ENCODE data around the gene CALM1.

The CALM1 gene

DNA sequence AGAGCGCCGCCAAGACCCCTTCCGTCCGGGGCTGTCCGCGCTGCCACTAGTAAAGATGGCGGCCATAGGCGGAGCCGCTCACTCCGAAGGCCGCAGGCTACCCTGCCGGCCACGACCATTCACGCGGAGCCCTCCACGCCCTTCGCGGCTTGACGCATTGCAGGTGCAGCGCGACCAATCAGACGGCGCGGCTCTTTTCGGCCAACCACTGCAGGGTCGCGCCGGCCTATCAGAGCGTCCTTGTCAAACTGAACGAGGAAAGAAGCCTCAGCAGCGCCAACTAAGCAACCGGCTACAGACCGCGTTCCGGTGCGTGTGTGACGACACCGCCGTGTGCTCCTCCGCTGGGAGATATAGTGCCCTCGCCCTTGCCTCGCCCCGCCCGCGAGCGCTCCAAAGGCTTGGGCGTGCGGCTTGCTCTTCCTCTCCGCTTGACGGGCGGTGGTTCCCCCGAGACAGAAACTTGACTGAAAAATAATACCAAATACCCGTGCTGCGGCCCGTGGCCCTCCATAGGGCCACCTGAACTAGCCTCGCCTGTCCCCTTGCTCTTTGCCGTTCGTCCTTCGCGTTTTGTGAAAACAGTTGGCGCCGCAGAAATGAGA lies 13.6 kb upstream of the CALM1 start:
- no peak for TF ChIP-seq EZH2phosphoT487 (IDR thresholded peaks at IDR 0.05; ENCODE audit: borderline replicate concordance)
- TF ChIP-seq, protein P1, sequence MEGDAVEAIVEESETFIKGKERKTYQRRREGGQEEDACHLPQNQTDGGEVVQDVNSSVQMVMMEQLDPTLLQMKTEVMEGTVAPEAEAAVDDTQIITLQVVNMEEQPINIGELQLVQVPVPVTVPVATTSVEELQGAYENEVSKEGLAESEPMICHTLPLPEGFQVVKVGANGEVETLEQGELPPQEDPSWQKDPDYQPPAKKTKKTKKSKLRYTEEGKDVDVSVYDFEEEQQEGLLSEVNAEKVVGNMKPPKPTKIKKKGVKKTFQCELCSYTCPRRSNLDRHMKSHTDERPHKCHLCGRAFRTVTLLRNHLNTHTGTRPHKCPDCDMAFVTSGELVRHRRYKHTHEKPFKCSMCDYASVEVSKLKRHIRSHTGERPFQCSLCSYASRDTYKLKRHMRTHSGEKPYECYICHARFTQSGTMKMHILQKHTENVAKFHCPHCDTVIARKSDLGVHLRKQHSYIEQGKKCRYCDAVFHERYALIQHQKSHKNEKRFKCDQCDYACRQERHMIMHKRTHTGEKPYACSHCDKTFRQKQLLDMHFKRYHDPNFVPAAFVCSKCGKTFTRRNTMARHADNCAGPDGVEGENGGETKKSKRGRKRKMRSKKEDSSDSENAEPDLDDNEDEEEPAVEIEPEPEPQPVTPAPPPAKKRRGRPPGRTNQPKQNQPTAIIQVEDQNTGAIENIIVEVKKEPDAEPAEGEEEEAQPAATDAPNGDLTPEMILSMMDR (conservative IDR thresholded peaks at IDR 0.05; ENCODE audit: low read length): no peak
- no peaks in the 10 kb centered on the region for H3K36me3 ChIP-seq (ENCODE audit: insufficient read depth, low read length)
- peaks cover 22% of the 10 kb centered on the region for H3K4me1 ChIP-seq (ENCODE audit: insufficient read depth, low read length, poor library complexity, severe bottlenecking)
- H2AFZ ChIP-seq (ENCODE audit: low read length): peak overlapping the region; percentile 95
- H3F3A ChIP-seq (ENCODE audit: low read depth): no peaks in the 10 kb centered on the region
- H3K27me3 ChIP-seq (ENCODE audit: insufficient read depth, low read length, poor library complexity, severe bottlenecking): no peaks in the 10 kb centered on the region
- H3K79me2 ChIP-seq (ENCODE audit: insufficient read depth, low read length): peaks cover 7% of the 10 kb centered on the region; the same call in 1 of the 2 replicates
- peak overlapping the region; percentile 83 for H3K4me3 ChIP-seq (ENCODE audit: low read length, poor library complexity, severe bottlenecking)
- no peaks in the 10 kb centered on the region for H3K9me2 ChIP-seq (replicated peaks; ENCODE audit: low read depth, low read length)
- H3K9me3 ChIP-seq (ENCODE audit: insufficient read depth, low read depth, low read length): no peaks in the 10 kb centered on the region
- peak overlapping the region; percentile 78 for H3K4me2 ChIP-seq (ENCODE audit: low read depth, low read length, poor library complexity, severe bottlenecking)
- H4K20me1 ChIP-seq (ENCODE audit: insufficient read depth, low read length, poor library complexity, severe bottlenecking): no peaks in the 10 kb centered on the region
- H3K9ac ChIP-seq (ENCODE audit: low read depth, low read length, poor library complexity, severe bottlenecking): peak overlapping the region; percentile 93

DNA sequence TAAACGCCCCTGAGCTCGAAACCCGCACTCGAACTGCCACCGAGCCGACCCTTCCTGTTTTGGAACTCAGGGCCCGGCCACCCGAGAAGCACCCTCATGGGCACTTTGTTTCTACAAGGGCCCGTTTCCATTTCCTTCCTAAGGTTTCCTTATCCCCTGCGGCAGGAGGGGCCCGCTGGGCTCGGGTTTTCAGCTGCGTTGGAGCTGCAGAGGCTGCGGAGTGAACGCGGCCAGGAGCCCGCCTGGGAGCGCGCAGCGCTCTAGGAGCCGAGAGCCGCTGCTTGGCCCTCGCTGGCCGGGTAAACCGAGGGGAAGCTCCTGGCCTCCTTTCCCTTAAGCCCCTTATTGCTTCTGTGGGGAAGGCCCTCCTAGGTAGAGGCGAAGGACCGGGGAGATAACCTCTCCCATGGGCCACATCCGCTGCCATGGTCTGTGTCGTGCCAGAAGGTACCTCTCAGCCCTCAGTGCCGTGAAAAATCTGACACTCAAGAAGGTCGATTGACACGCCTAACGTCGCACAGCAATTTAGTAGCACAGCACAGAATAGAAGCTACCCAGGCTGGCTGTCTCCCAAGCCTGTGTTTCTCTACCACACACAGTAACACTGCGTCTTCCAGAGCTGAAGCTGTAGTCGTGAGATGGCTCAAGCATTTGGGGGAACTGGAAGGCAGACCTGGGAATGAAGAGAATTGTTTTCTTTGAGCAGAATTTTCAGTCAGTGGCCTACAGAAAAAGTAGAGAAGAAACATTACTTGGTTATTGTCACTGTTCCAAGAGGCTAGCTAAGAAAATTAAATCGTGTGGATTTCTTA lies 12.9 kb upstream of the CALM1 start:
- H2AFZ ChIP-seq (ENCODE audit: low read length): peak overlapping the region; percentile 91
- no peaks in the 10 kb centered on the region for H3K27me3 ChIP-seq (ENCODE audit: insufficient read depth, low read length, poor library complexity, severe bottlenecking)
- H3K9ac ChIP-seq (ENCODE audit: low read depth, low read length, poor library complexity, severe bottlenecking): peak overlapping the region; percentile 93
- H4K20me1 ChIP-seq (ENCODE audit: insufficient read depth, low read length, poor library complexity, severe bottlenecking): no peaks in the 10 kb centered on the region
- no peaks in the 10 kb centered on the region for H3K9me2 ChIP-seq (replicated peaks; ENCODE audit: low read depth, low read length)
- no peaks in the 10 kb centered on the region for H3F3A ChIP-seq (ENCODE audit: low read depth)
- no peaks in the 10 kb centered on the region for H3K36me3 ChIP-seq (ENCODE audit: insufficient read depth, low read length)
- H3K9me3 ChIP-seq (ENCODE audit: insufficient read depth, low read depth, low read length): no peaks in the 10 kb centered on the region
- H3K4me3 ChIP-seq (ENCODE audit: low read length, poor library complexity, severe bottlenecking): peak overlapping the region; percentile 81
- no peak for TF ChIP-seq EZH2phosphoT487 (IDR thresholded peaks at IDR 0.05; ENCODE audit: borderline replicate concordance)
- TF ChIP-seq, protein P1 (conservative IDR thresholded peaks at IDR 0.05; ENCODE audit: low read length): no peak
- H3K79me2 ChIP-seq (ENCODE audit: insufficient read depth, low read length): peaks cover 7% of the 10 kb centered on the region; the same call in 1 of the 2 replicates
- peak overlapping the region; percentile 78 for H3K4me2 ChIP-seq (ENCODE audit: low read depth, low read length, poor library complexity, severe bottlenecking)
- peaks cover 22% of the 10 kb centered on the region for H3K4me1 ChIP-seq (ENCODE audit: insufficient read depth, low read length, poor library complexity, severe bottlenecking)

DNA sequence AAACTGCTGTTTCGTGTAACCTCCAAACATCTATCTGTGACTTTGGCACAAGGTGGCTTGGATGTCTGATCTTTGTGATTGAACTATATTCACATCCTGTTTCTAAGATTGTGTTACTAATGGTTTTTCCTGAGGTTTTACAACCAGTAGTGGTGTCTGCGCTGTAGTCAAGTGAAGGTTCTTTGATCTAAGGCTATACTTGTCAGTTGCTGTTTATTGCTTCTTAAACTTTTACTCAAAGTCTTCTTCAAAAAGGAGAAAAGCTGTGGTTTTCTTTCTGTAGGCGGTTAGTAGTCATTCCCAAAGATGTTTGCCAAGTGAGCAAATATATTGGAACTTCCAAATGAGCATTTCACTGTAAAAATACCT lies 12.3 kb upstream of the CALM1 start:
- peak overlapping the region; percentile 91; the same call in 1 of the 2 replicates for H2AFZ ChIP-seq (ENCODE audit: low read length)
- peaks cover 22% of the 10 kb centered on the region for H3K4me1 ChIP-seq (ENCODE audit: insufficient read depth, low read length, poor library complexity, severe bottlenecking)
- no peaks in the 10 kb centered on the region for H3K9me3 ChIP-seq (ENCODE audit: insufficient read depth, low read depth, low read length)
- H3K36me3 ChIP-seq (ENCODE audit: insufficient read depth, low read length): no peaks in the 10 kb centered on the region
- no peaks in the 10 kb centered on the region for H3F3A ChIP-seq (ENCODE audit: low read depth)
- no peaks in the 10 kb centered on the region for H3K9me2 ChIP-seq (replicated peaks; ENCODE audit: low read depth, low read length)
- peak overlapping the region; percentile 93 for H3K9ac ChIP-seq (ENCODE audit: low read depth, low read length, poor library complexity, severe bottlenecking)
- peaks cover 7% of the 10 kb centered on the region; the same call in 1 of the 2 replicates for H3K79me2 ChIP-seq (ENCODE audit: insufficient read depth, low read length)
- H3K4me2 ChIP-seq (ENCODE audit: low read depth, low read length, poor library complexity, severe bottlenecking): peak overlapping the region; percentile 78
- H3K4me3 ChIP-seq (ENCODE audit: low read length, poor library complexity, severe bottlenecking): peak overlapping the region; percentile 81
- TF ChIP-seq, protein P1 (conservative IDR thresholded peaks at IDR 0.05; ENCODE audit: low read length): no peak
- no peaks in the 10 kb centered on the region for H4K20me1 ChIP-seq (ENCODE audit: insufficient read depth, low read length, poor library complexity, severe bottlenecking)
- H3K27me3 ChIP-seq (ENCODE audit: insufficient read depth, low read length, poor library complexity, severe bottlenecking): no peaks in the 10 kb centered on the region
